Measurements from ENCODE around the gene GLYATL1. TPM values are rescaled to one million over a fixed set of nuclear protein-coding genes. Genes with fewer than 3 reads are reported as not detected.

GLYATL1 gene
- total and polyA plus RNA-seq, 2 of the 8 experiments (the other 6 are each of a cell fraction or from before 2014, with no cell fraction given): 8.6 to 10.7 TPM

- CTCF ChIA-PET (ENCODE audit: partially characterized antibody): interaction anchor here (0.9 to 13.9 kb wide), 5 partner anchors 10 to 290 kb away, joined by 3 to 96 read pairs (median 6); no protein-coding TSS in a partner anchor
- no peak overlapping the region for H4K91ac ChIP-seq (replicated peaks; ENCODE audit: insufficient read length, low read length)
- H3K9me3 ChIP-seq (ENCODE audit: insufficient read depth in 2 of 2, low read depth in 1 of 2, low read length in 1 of 2): peaks cover 12 to 18% of the 10 kb centered on the region in 2 experiments
- no peak overlapping the region for H4K5ac ChIP-seq (ENCODE audit: insufficient read length, low read depth, low read length)
- H3K27ac ChIP-seq (ENCODE audit: low read depth, low read length): no peak overlapping the region
- no peaks in the 10 kb centered on the region for H3K27me3 ChIP-seq (replicated peaks in 1 of 4; ENCODE audit: control insufficient read depth in 3 of 4, extremely low read depth in 1 of 4, insufficient read depth in 3 of 4, low read length in 3 of 4)
- no peaks in the 10 kb centered on the region for H3K79me2 ChIP-seq (ENCODE audit: control insufficient read depth in 1 of 2, insufficient read depth in 2 of 2, low read length in 2 of 2)
- H3K4me3 ChIP-seq (ENCODE audit: extremely low read depth in 1 of 4, insufficient read depth in 2 of 4, low read depth in 3 of 4, low read length in 4 of 4): no peak overlapping the region
- no peak overlapping the region for H2BK12ac ChIP-seq (ENCODE audit: low read depth, low read length)
- H2BK120ac ChIP-seq (replicated peaks; ENCODE audit: low read depth, low read length): no peak overlapping the region
- H2AK5ac ChIP-seq (ENCODE audit: low read depth, low read length): no peak overlapping the region
- H3K79me1 ChIP-seq (ENCODE audit: low read depth, low read length): no peaks in the 10 kb centered on the region
- H4K8ac ChIP-seq (ENCODE audit: extremely low read depth, insufficient read depth, low read length): no peak overlapping the region
- TF ChIP-seq CTCF (IDR thresholded peaks at IDR 0.05; ENCODE audit: control extremely low read depth in 1 of 3, insufficient read depth in 1 of 3, low read depth in 1 of 3, low read length in 3 of 3): no peak
- no peak for TF ChIP-seq CTBP2 (IDR thresholded peaks at IDR 0.05; ENCODE audit: borderline replicate concordance, insufficient read depth, insufficient read length, low read length)
- TF ChIP-seq BRCA1 (IDR thresholded peaks at IDR 0.05; ENCODE audit: low read depth, low read length): no peak
- H3K23me2 ChIP-seq (ENCODE audit: low read depth, low read length): no peaks in the 10 kb centered on the region
- H2AFZ ChIP-seq (ENCODE audit: low read length): no peak overlapping the region
- peaks cover 1 to 12% (median 7%) of the 10 kb centered on the region in 4 experiments; a peak in 5 of 7 replicates for H3K4me1 ChIP-seq (replicated peaks in 1 of 4; ENCODE audit: control insufficient read depth in 3 of 4, insufficient read depth in 4 of 4, low read length in 3 of 4)
- H4K20me1 ChIP-seq (replicated peaks in 1 of 2; ENCODE audit: control insufficient read depth in 1 of 2, insufficient read depth in 2 of 2, low read length in 2 of 2): no peaks in the 10 kb centered on the region
- H3K36me3 ChIP-seq (ENCODE audit: control insufficient read depth in 2 of 4, insufficient read depth in 4 of 4, low read length in 3 of 4): no peaks in the 10 kb centered on the region; a peak in 2 of 8 replicates
- H3K18ac ChIP-seq (ENCODE audit: extremely low read depth, low read length): no peak overlapping the region
- FAIRE-seq (no peak), DNase-seq (ENCODE audit: low read depth in 1 of 2, low spot score in 2 of 2) (no peak)
- H3K4me2 ChIP-seq (ENCODE audit: insufficient read depth in 1 of 2, low read depth in 2 of 2, low read length in 2 of 2): no peak overlapping the region
- no peak overlapping the region for H2BK5ac ChIP-seq (ENCODE audit: low read depth, low read length)
- no peak overlapping the region for H3K9ac ChIP-seq (replicated peaks in 1 of 4; ENCODE audit: extremely low read depth in 1 of 4, low read depth in 3 of 4, low read length in 3 of 4)
- H3K56ac ChIP-seq (replicated peaks; ENCODE audit: insufficient read length, low read depth, low read length): no peak overlapping the region
- POLR2A ChIA-PET (ENCODE audit: partially characterized antibody): interaction anchor here (1.9 kb wide), 1 partner anchor 19 kb away, joined by 4 read pairs; no protein-coding TSS in a partner anchor
- H3K14ac ChIP-seq (ENCODE audit: insufficient read length): no peak overlapping the region
- no peak overlapping the region for H3K23ac ChIP-seq (ENCODE audit: insufficient read length)
- no peak overlapping the region for H3K4ac ChIP-seq (replicated peaks; ENCODE audit: insufficient read length, low read depth, low read length)
- 86% methylated on average over 6 of the region's 6 CpGs; no CpG with 5 or more reads in 1 of the 2 experiments for WGBS, 2 experiments (ENCODE audit: extremely low coverage in 1 of 2, insufficient coverage in 1 of 2, insufficient read length in 1 of 2, insufficient replicate concordance in 2 of 2, low coverage in 1 of 2, low lambda C conversion rate in 2 of 2, missing lambda C conversion rate in 1 of 2)
- H2BK20ac ChIP-seq (ENCODE audit: low read length): no peak overlapping the region
- no peak overlapping the region for H2BK15ac ChIP-seq (ENCODE audit: low read length)
Observed at GRCh38 chr11:58919561-58919960, 19.7 kb upstream of the GLYATL1 start.
